Measurements from ENCODE around the gene ANKRD28.

- TF ChIP-seq CTCF (IDR thresholded peaks at IDR 0.05) (no peak), FOSL2 (IDR thresholded peaks at IDR 0.05; ENCODE audit: borderline replicate concordance, low read depth) (no peak), SIN3A (IDR thresholded peaks at IDR 0.05; ENCODE audit: borderline replicate concordance, low read depth, low read length) (no peak), SMC3 (IDR thresholded peaks at IDR 0.05; ENCODE audit: low read depth, low read length) (no peak), RFX5 (IDR thresholded peaks at IDR 0.05; ENCODE audit: low read length) (no peak), GABPA (IDR thresholded peaks at IDR 0.05; ENCODE audit: low read depth) (no peak), MXI1 (IDR thresholded peaks at IDR 0.05; ENCODE audit: low read depth, low read length) (no peak), FOXM1 (IDR thresholded peaks at IDR 0.05; ENCODE audit: low read depth) (no peak), RXRA (IDR thresholded peaks at IDR 0.05; ENCODE audit: borderline replicate concordance, low read depth) (no peak), USF2 (IDR thresholded peaks at IDR 0.05; ENCODE audit: borderline replicate concordance, low read depth, low read length) (no peak), TAF1 (IDR thresholded peaks at IDR 0.05; ENCODE audit: borderline replicate concordance, low read depth, low read length) (no peak), FOXJ3 (CRISPR knock-in tag; IDR thresholded peaks at IDR 0.05) (no peak), JUND (IDR thresholded peaks at IDR 0.05) (no peak)
Observed at GRCh38 chr3:15656342-15656741, 141.4 kb downstream of the ANKRD28 start.

Data from SK-N-SH (cell line).